ENCODE measurements around the gene MTFMT.

MTFMT gene

GRCh38 chr15:64982472-64982871 is 47.0 kb downstream of the MTFMT start:
- H3K4me1 ChIP-seq (ENCODE audit: control insufficient read depth, insufficient read depth, low read length), result peaks cover 15% of the 10 kb centered on the region
- H3K4me3 ChIP-seq (ENCODE audit: low read depth, low read length), result no peak overlapping the region
- H3K27ac ChIP-seq (ENCODE audit: low read depth, low read length), result no peak overlapping the region
- no peaks in the 10 kb centered on the region for H3K27me3 ChIP-seq (ENCODE audit: control insufficient read depth, insufficient read depth, low read length)
- no peaks in the 10 kb centered on the region for H3K9me3 ChIP-seq (ENCODE audit: control insufficient read depth, insufficient read depth, low read length)
- peaks cover 21% of the 10 kb centered on the region for H3K36me3 ChIP-seq (ENCODE audit: control insufficient read depth, insufficient read depth, low read length)
- no peak overlapping the region for H3K9ac ChIP-seq (ENCODE audit: low read depth, low read length)

GRCh38 chr15:64981812-64982431 is 47.5 kb downstream of the MTFMT start:
- Histone ChIP-seq H3K4me1 (ENCODE audit: control insufficient read depth, insufficient read depth, low read length) (peaks cover 15% of the 10 kb centered on the region), H3K36me3 (ENCODE audit: control insufficient read depth, insufficient read depth, low read length) (peaks cover 18% of the 10 kb centered on the region; the same call in 1 of the 2 replicates)

GRCh38 chr15:64979252-64979710 is 50.2 kb downstream of the MTFMT start:
- H3K9me3 ChIP-seq (ENCODE audit: control insufficient read depth, insufficient read depth, low read length), result no peaks in the 10 kb centered on the region
- no peaks in the 10 kb centered on the region for H3K27me3 ChIP-seq (ENCODE audit: control insufficient read depth, insufficient read depth, low read length)
- no peak overlapping the region for H3K4me3 ChIP-seq (ENCODE audit: low read depth, low read length)
- peaks cover 40% of the 10 kb centered on the region for H3K36me3 ChIP-seq (ENCODE audit: control insufficient read depth, insufficient read depth, low read length)
- H3K9ac ChIP-seq (ENCODE audit: low read depth, low read length), result no peak overlapping the region
- peak overlapping the region; percentile 93 for H3K27ac ChIP-seq (ENCODE audit: low read depth, low read length)
- peaks cover 15% of the 10 kb centered on the region for H3K4me1 ChIP-seq (ENCODE audit: control insufficient read depth, insufficient read depth, low read length)

More at GRCh38 chr15:64981812-64982431, 47.5 kb downstream of the MTFMT start:
- Histone ChIP-seq H3K9ac (ENCODE audit: low read depth, low read length) (no peak overlapping the region), H3K27me3 (ENCODE audit: control insufficient read depth, insufficient read depth, low read length) (no peaks in the 10 kb centered on the region), H3K4me3 (ENCODE audit: low read depth, low read length) (no peak overlapping the region), H3K27ac (ENCODE audit: low read depth, low read length) (no peak overlapping the region), H3K9me3 (ENCODE audit: control insufficient read depth, insufficient read depth, low read length) (no peaks in the 10 kb centered on the region)

- H3K4me1 ChIP-seq (ENCODE audit: control insufficient read depth, insufficient read depth, low read length), result peaks cover 15% of the 10 kb centered on the region
- H3K27ac ChIP-seq (ENCODE audit: low read depth, low read length), result no peak overlapping the region
- H3K36me3 ChIP-seq (ENCODE audit: control insufficient read depth, insufficient read depth, low read length), result peaks cover 59% of the 10 kb centered on the region
- no peaks in the 10 kb centered on the region for H3K9me3 ChIP-seq (ENCODE audit: control insufficient read depth, insufficient read depth, low read length)
- no peak overlapping the region for H3K9ac ChIP-seq (ENCODE audit: low read depth, low read length)
- H3K4me3 ChIP-seq (ENCODE audit: low read depth, low read length), result no peak overlapping the region
- H3K27me3 ChIP-seq (ENCODE audit: control insufficient read depth, insufficient read depth, low read length), result no peaks in the 10 kb centered on the region
These were observed 54.0 kb downstream of the MTFMT start for GRCh38 chr15:64975390-64975789.

GRCh38 chr15:64970698-64971097 is 58.7 kb downstream of the MTFMT start:
- Histone ChIP-seq H3K4me3 (ENCODE audit: low read depth, low read length) (no peak overlapping the region), H3K27ac (ENCODE audit: low read depth, low read length) (no peak overlapping the region), H3K36me3 (ENCODE audit: control insufficient read depth, insufficient read depth, low read length) (peaks cover 63% of the 10 kb centered on the region), H3K9me3 (ENCODE audit: control insufficient read depth, insufficient read depth, low read length) (no peaks in the 10 kb centered on the region), H3K4me1 (ENCODE audit: control insufficient read depth, insufficient read depth, low read length) (no peaks in the 10 kb centered on the region), H3K27me3 (ENCODE audit: control insufficient read depth, insufficient read depth, low read length) (no peaks in the 10 kb centered on the region), H3K9ac (ENCODE audit: low read depth, low read length) (no peak overlapping the region)

GRCh38 chr15:64969401-64969800 is 60.0 kb downstream of the MTFMT start:
- Histone ChIP-seq H3K36me3 (ENCODE audit: control insufficient read depth, insufficient read depth, low read length) (peaks cover 63% of the 10 kb centered on the region), H3K9me3 (ENCODE audit: control insufficient read depth, insufficient read depth, low read length) (no peaks in the 10 kb centered on the region), H3K4me3 (ENCODE audit: low read depth, low read length) (no peak overlapping the region), H3K27ac (ENCODE audit: low read depth, low read length) (no peak overlapping the region), H3K27me3 (ENCODE audit: control insufficient read depth, insufficient read depth, low read length) (no peaks in the 10 kb centered on the region), H3K4me1 (ENCODE audit: control insufficient read depth, insufficient read depth, low read length) (no peaks in the 10 kb centered on the region), H3K9ac (ENCODE audit: low read depth, low read length) (no peak overlapping the region)

- Histone ChIP-seq H3K27ac (ENCODE audit: low read depth, low read length) (no peak overlapping the region), H3K4me1 (ENCODE audit: control insufficient read depth, insufficient read depth, low read length) (no peaks in the 10 kb centered on the region), H3K4me3 (ENCODE audit: low read depth, low read length) (no peak overlapping the region), H3K36me3 (ENCODE audit: control insufficient read depth, insufficient read depth, low read length) (peaks cover 70% of the 10 kb centered on the region), H3K27me3 (ENCODE audit: control insufficient read depth, insufficient read depth, low read length) (no peaks in the 10 kb centered on the region), H3K9ac (ENCODE audit: low read depth, low read length) (no peak overlapping the region), H3K9me3 (ENCODE audit: control insufficient read depth, insufficient read depth, low read length) (no peaks in the 10 kb centered on the region)
These were observed 68.4 kb downstream of the MTFMT start for GRCh38 chr15:64961013-64961412.

GRCh38 chr15:64960153-64960552 is 69.3 kb downstream of the MTFMT start:
- H3K27me3 ChIP-seq (ENCODE audit: control insufficient read depth, insufficient read depth, low read length), result no peaks in the 10 kb centered on the region
- H3K9me3 ChIP-seq (ENCODE audit: control insufficient read depth, insufficient read depth, low read length), result no peaks in the 10 kb centered on the region
- no peaks in the 10 kb centered on the region for H3K4me1 ChIP-seq (ENCODE audit: control insufficient read depth, insufficient read depth, low read length)
- peaks cover 75% of the 10 kb centered on the region for H3K36me3 ChIP-seq (ENCODE audit: control insufficient read depth, insufficient read depth, low read length)
- no peak overlapping the region for H3K27ac ChIP-seq (ENCODE audit: low read depth, low read length)
- H3K9ac ChIP-seq (ENCODE audit: low read depth, low read length), result no peak overlapping the region
- no peak overlapping the region for H3K4me3 ChIP-seq (ENCODE audit: low read depth, low read length)

GRCh38 chr15:64959128-64959527 is 70.3 kb downstream of the MTFMT start:
- Histone ChIP-seq H3K4me1 (ENCODE audit: control insufficient read depth, insufficient read depth, low read length) (no peaks in the 10 kb centered on the region), H3K36me3 (ENCODE audit: control insufficient read depth, insufficient read depth, low read length) (peaks cover 67% of the 10 kb centered on the region)

GRCh38 chr15:64954395-64954794 is 75.0 kb downstream of the MTFMT start:
- Histone ChIP-seq H3K9me3 (ENCODE audit: control insufficient read depth, insufficient read depth, low read length) (no peaks in the 10 kb centered on the region; the same call in 1 of the 2 replicates), H3K9ac (ENCODE audit: low read depth, low read length) (no peak overlapping the region), H3K27ac (ENCODE audit: low read depth, low read length) (no peak overlapping the region), H3K4me3 (ENCODE audit: low read depth, low read length) (no peak overlapping the region), H3K27me3 (ENCODE audit: control insufficient read depth, insufficient read depth, low read length) (no peaks in the 10 kb centered on the region), H3K4me1 (ENCODE audit: control insufficient read depth, insufficient read depth, low read length) (no peaks in the 10 kb centered on the region), H3K36me3 (ENCODE audit: control insufficient read depth, insufficient read depth, low read length) (peaks cover 30% of the 10 kb centered on the region)

More at GRCh38 chr15:64959128-64959527, 70.3 kb downstream of the MTFMT start:
- Histone ChIP-seq H3K9ac (ENCODE audit: low read depth, low read length) (no peak overlapping the region), H3K9me3 (ENCODE audit: control insufficient read depth, insufficient read depth, low read length) (no peaks in the 10 kb centered on the region; the same call in 1 of the 2 replicates), H3K4me3 (ENCODE audit: low read depth, low read length) (no peak overlapping the region), H3K27me3 (ENCODE audit: control insufficient read depth, insufficient read depth, low read length) (no peaks in the 10 kb centered on the region), H3K27ac (ENCODE audit: low read depth, low read length) (no peak overlapping the region)

GRCh38 chr15:64951777-64952418 is 77.5 kb downstream of the MTFMT start:
- Histone ChIP-seq H3K9me3 (ENCODE audit: control insufficient read depth, insufficient read depth, low read length) (no peaks in the 10 kb centered on the region; the same call in 1 of the 2 replicates), H3K9ac (ENCODE audit: low read depth, low read length) (no peak overlapping the region), H3K27ac (ENCODE audit: low read depth, low read length) (no peak overlapping the region), H3K36me3 (ENCODE audit: control insufficient read depth, insufficient read depth, low read length) (peaks cover 13% of the 10 kb centered on the region), H3K4me1 (ENCODE audit: control insufficient read depth, insufficient read depth, low read length) (no peaks in the 10 kb centered on the region), H3K27me3 (ENCODE audit: control insufficient read depth, insufficient read depth, low read length) (no peaks in the 10 kb centered on the region), H3K4me3 (ENCODE audit: low read depth, low read length) (no peak overlapping the region)

Data from HUES48 (cell line).